OCI-LY7 (cell line): ENCODE data around the gene WNK2. TPM values are rescaled to one million over a fixed set of nuclear protein-coding genes. Genes with fewer than 3 reads are reported as not detected.
"Not testable (repeated sequence)": the region's sequence is repeated elsewhere in the genome, so short reads cannot be mapped to it uniquely, and the experiment has no call there.

Source experiments
- BruUV-seq: library from RNA; stranded (reverse); fragments of 400-500 nt; replicated peaks from 2 replicates; lab custom pipeline; 2021; lab: Mats Ljungman, UMichigan
- CTCF ChIA-PET: fragments of 300-600 bp; sonication (Branson Sonifier 250); formaldehyde crosslinking; loops from one replicate; lab custom pipeline; 2022; ENCODE audit warnings: antibody characterized with exemption; ENCODE audit not compliant: unreplicated experiment; lab: Charles Lee
- POLR2A ChIA-PET: fragments of 300-600 bp; sonication (Branson Sonifier 250); formaldehyde crosslinking; loops from one replicate; lab custom pipeline; 2022; ENCODE audit warnings: antibody characterized with exemption; lab: Charles Lee
- DNase-seq: peaks from one replicate; pipeline ENCODE4 v3.0.0-alpha.2; 2015; ENCODE audit warnings: low spot score
- H2AFZ ChIP-seq: fragments of 200-600 bp; sonication (generic), shearing (Covaris generic); 2 replicates; pipeline ENCODE4 v1.6.1; 2014; ENCODE audit warnings: mild to moderate bottlenecking, antibody characterized with exemption, low read length, moderate library complexity
- H3K27ac ChIP-seq: fragments of 200-600 bp; sonication (generic); 2 replicates; pipeline ENCODE4 v1.5.1; 2014; ENCODE audit warnings: mixed run types, low read depth, mild to moderate bottlenecking, moderate library complexity, low read length, inconsistent platforms; ENCODE audit not compliant: poor library complexity, severe bottlenecking
- H3K36me3 ChIP-seq: fragments of 200-600 bp; sonication (generic); 2 replicates; pipeline ENCODE4 v1.6.1; 2014; ENCODE audit warnings: mild to moderate bottlenecking, antibody characterized with exemption, low read length, moderate library complexity, mixed read lengths; ENCODE audit not compliant: insufficient read depth
- H3K4me1 ChIP-seq: fragments of 200-600 bp; sonication (generic); 2 replicates; pipeline ENCODE4 v1.5.1; 2014; ENCODE audit warnings: mild to moderate bottlenecking, low read length; ENCODE audit not compliant: insufficient read depth, poor library complexity, severe bottlenecking
- H3K4me2 ChIP-seq: fragments of 200-600 bp; sonication (generic); 2 replicates; pipeline ENCODE4 v1.6.1; 2014; ENCODE audit warnings: mild to moderate bottlenecking, low read length
- H3K4me3 ChIP-seq: fragments of 200-600 bp; sonication (generic); 2 replicates; pipeline ENCODE4 v1.5.1; 2014; ENCODE audit warnings: mild to moderate bottlenecking, low read depth, low read length; ENCODE audit not compliant: poor library complexity, severe bottlenecking
- H3K79me2 ChIP-seq: fragments of 200-600 bp; sonication (generic); 2 replicates; pipeline ENCODE4 v1.6.1; 2016; ENCODE audit warnings: low read depth, mild to moderate bottlenecking, low read length, moderate library complexity, mixed read lengths; ENCODE audit not compliant: insufficient read depth
- H3K9me2 ChIP-seq: fragments of 200-600 bp; sonication (generic); 2 replicates; pipeline ENCODE4 v1.6.1; 2016; ENCODE audit warnings: mild to moderate bottlenecking, low read length, mixed read lengths; ENCODE audit not compliant: insufficient read depth
- H3K9me3 ChIP-seq: fragments of 200-600 bp; sonication (generic); 2 replicates; pipeline ENCODE4 v1.6.1; 2014; ENCODE audit warnings: mild to moderate bottlenecking, mixed run types, low read length, mixed read lengths
- H4K20me1 ChIP-seq: fragments of 200-600 bp; sonication (generic); 2 replicates; pipeline ENCODE4 v1.6.1; 2014; ENCODE audit warnings: mild to moderate bottlenecking, antibody characterized with exemption, low read length, moderate library complexity, mixed read lengths; ENCODE audit not compliant: insufficient read depth
- EZH2phosphoT487 ChIP-seq: fragments of 200-600 bp; sonication (generic); IDR thresholded peaks from 2 replicates; pipeline ENCODE4 v1.6.1; 2018; ENCODE audit warnings: low read depth, borderline replicate concordance, mild to moderate bottlenecking, mixed run types, antibody characterized with exemption, low read length, moderate library complexity, mixed read lengths
- intact Hi-C: fragments of 100-400 bp; cut with micrococcal nuclease; formaldehyde crosslinking; loops from one replicate; pipeline ENCODE4 v1.10.0; 2022; ENCODE audit not compliant: unreplicated experiment
- total RNA-seq, 2 experiments: library from RNA; depleted of rRNA in 1 of 2; stranded (reverse); fragments of >200 nt in 1 of 2; shearing (Covaris generic) in 1 of 2; gene quantifications; 2 replicates each; pipeline ENCODE4 v1.2.3, GENCODE V29; 2014 to 2022
- TF ChIP-seq, protein P1 (sequence below): fragments of 200-600 bp; sonication (generic); conservative IDR thresholded peaks from 2 replicates; pipeline ENCODE4 v1.5.1; 2014; ENCODE audit warnings: mild to moderate bottlenecking, antibody characterized with exemption, low read length, moderate library complexity, mixed read lengths

WNK2 gene
- total RNA-seq, 2 experiments from 2014 or later: 142 to 194 TPM

DNA sequence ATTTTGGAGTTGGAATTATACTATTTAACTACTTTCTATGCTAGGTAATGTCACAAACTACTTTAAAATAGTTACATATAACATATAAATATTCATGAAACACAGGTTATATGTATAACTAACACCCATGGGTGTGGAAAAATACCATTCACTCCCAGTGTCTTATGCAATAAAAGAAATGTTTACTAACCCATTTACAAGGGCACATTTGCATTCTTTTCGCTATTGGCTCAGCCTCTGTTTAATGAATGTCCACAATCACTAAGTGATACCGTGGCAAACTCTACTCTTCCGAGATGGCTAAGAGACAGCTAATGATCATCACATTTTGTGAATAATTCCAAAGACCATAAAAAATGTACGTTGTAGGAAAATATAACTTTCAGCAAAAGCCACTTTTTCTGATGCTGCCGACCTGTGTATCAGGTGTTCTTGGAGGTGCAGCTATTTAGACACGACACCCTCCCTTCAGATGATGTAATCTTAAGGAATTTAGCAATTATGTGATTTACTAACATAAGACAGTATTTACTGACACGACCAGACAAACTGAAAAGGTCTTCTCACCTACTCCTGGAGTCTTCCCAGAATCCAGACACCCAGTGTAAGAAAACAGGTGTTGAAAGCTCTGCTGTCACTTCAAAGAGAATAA is 145.8 kb downstream of the WNK2 start:
- Histone ChIP-seq H4K20me1 (no peaks in the 10 kb centered on the region), H3K9me3 (no peaks in the 10 kb centered on the region), H3K36me3 (no peaks in the 10 kb centered on the region), H3K9me2 (no peaks in the 10 kb centered on the region), H2AFZ (no peak overlapping the region), H3K4me2 (no peak overlapping the region), H3K4me1 (no peaks in the 10 kb centered on the region), H3K27ac (no peak overlapping the region), H3K4me3 (no peak overlapping the region), H3K79me2 (no peaks in the 10 kb centered on the region)
- BruUV-seq: no TSS peak
- TF ChIP-seq, protein P1, sequence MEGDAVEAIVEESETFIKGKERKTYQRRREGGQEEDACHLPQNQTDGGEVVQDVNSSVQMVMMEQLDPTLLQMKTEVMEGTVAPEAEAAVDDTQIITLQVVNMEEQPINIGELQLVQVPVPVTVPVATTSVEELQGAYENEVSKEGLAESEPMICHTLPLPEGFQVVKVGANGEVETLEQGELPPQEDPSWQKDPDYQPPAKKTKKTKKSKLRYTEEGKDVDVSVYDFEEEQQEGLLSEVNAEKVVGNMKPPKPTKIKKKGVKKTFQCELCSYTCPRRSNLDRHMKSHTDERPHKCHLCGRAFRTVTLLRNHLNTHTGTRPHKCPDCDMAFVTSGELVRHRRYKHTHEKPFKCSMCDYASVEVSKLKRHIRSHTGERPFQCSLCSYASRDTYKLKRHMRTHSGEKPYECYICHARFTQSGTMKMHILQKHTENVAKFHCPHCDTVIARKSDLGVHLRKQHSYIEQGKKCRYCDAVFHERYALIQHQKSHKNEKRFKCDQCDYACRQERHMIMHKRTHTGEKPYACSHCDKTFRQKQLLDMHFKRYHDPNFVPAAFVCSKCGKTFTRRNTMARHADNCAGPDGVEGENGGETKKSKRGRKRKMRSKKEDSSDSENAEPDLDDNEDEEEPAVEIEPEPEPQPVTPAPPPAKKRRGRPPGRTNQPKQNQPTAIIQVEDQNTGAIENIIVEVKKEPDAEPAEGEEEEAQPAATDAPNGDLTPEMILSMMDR: no peak
- TF ChIP-seq EZH2phosphoT487: no peak
- DNase-seq: no peak
- intact Hi-C loops: no loop called here
- POLR2A ChIA-PET: no interaction called here
- CTCF ChIA-PET: no interaction called here

DNA sequence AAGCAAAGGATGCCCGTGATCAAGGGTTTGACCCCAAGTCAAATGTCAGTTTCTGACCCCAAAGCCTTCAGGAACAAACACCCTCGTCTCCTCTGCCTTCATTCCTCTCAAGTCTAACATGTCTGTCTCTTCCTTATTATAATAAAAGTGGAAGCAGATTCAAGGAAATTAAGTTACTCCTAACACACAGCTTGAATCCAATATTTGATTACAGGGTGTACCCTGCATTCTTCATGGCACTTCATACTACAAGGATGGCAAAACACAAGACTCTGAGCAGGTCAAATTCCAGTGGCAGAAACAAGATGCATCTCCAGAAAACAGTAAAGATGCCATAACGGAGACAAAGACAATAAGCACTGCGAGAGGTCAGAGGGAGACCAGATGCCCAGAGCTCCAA is 148.4 kb downstream of the WNK2 start:
- H3K9me3 ChIP-seq: no peaks in the 10 kb centered on the region
- intact Hi-C loops: no loop called here
- no peak overlapping the region for H3K4me3 ChIP-seq
- no peaks in the 10 kb centered on the region for H3K79me2 ChIP-seq
- H3K4me1 ChIP-seq: no peaks in the 10 kb centered on the region
- H3K36me3 ChIP-seq: no peaks in the 10 kb centered on the region
- ChIA-PET CTCF (no interaction called here), POLR2A (interaction anchor here (0.6 kb wide), 1 partner anchor 304 kb away, joined by 3 read pairs; no protein-coding TSS in a partner anchor)
- H2AFZ ChIP-seq: no peak overlapping the region
- no peak overlapping the region for H3K27ac ChIP-seq
- no TSS peak for BruUV-seq
- H4K20me1 ChIP-seq: no peaks in the 10 kb centered on the region
- H3K9me2 ChIP-seq: no peaks in the 10 kb centered on the region
- TF ChIP-seq, protein P1: no peak
- TF ChIP-seq EZH2phosphoT487: no peak
- H3K4me2 ChIP-seq: no peak overlapping the region
- DNase-seq: no peak

DNA sequence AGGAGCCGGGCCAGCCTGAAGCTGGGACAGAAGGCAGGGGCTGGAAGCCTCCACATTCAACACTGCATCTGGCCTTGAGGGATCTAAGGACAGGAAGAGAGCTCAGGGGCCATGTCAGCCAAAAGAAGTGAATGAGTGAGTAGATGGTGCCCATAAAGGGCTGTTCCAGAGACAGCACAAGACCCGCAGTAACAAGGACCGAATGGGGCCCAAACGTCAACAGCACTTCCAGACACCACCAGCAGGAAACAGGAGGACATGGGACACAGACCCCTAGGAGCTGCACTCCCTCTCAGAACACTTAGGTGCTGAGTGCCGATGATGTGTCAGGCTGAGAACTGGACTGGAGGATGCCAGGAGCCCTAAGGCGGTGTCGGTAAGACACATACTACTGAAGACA is 152.8 kb downstream of the WNK2 start:
- Histone ChIP-seq H3K4me1 (no peaks in the 10 kb centered on the region), H4K20me1 (no peaks in the 10 kb centered on the region), H3K4me3 (no peak overlapping the region), H3K9me2 (no peaks in the 10 kb centered on the region), H3K9me3 (peaks cover 17% of the 10 kb centered on the region; the same call in 1 of the 2 replicates), H3K79me2 (no peaks in the 10 kb centered on the region), H3K36me3 (no peaks in the 10 kb centered on the region), H3K4me2 (no peak overlapping the region), H2AFZ (no peak overlapping the region), H3K27ac (no peak overlapping the region)
- POLR2A ChIA-PET: no interaction called here
- no TSS peak for BruUV-seq
- no peak for DNase-seq
- TF ChIP-seq EZH2phosphoT487: no peak
- CTCF ChIA-PET: no interaction called here
- intact Hi-C loops: no loop called here

DNA sequence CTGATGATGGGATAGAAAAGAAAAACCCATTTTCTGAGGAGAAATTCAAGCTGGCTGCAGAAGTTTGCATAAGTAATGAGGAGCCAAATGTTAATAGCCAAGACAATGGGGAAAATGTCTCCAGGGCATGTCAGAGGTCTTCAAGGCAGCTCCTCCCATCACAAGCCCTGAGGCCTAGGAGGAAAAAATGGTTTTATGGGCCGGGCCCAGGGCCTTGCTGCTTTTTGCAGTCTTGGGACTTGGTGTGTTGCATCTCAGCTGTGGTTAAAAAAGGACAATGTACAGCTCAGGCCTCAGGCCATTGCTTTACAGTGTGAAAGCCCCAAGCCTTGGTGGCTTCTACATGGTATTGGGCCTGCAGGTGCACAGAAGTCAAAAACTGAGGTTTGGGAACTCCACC is 154.3 kb downstream of the WNK2 start:
- CTCF ChIA-PET, intact Hi-C loops, H3K27ac ChIP-seq, H3K79me2 ChIP-seq, H3K36me3 ChIP-seq, H4K20me1 ChIP-seq, H3K9me2 ChIP-seq, H3K4me1 ChIP-seq, H2AFZ ChIP-seq, H3K4me2 ChIP-seq, H3K4me3 ChIP-seq, BruUV-seq, POLR2A ChIA-PET, DNase-seq: not testable (repeated sequence)
- peaks cover 17% of the 10 kb centered on the region; the same call in 1 of the 2 replicates for H3K9me3 ChIP-seq
